NCI-H146 treated with DMSO at 0.1 percent for 48 hours (cell line): Measurements from ENCODE around the gene MORF4L1.
"Not testable (repeated sequence)": the region's sequence is repeated elsewhere in the genome, so short reads cannot be mapped to it uniquely, and the experiment has no call there.

Experiments used
- DNase-seq: peaks from one replicate; lab custom pipeline; 2025; ENCODE audit not compliant: unreplicated experiment; lab: John Stamatoyannopoulos, UW

MORF4L1 gene

DNA sequence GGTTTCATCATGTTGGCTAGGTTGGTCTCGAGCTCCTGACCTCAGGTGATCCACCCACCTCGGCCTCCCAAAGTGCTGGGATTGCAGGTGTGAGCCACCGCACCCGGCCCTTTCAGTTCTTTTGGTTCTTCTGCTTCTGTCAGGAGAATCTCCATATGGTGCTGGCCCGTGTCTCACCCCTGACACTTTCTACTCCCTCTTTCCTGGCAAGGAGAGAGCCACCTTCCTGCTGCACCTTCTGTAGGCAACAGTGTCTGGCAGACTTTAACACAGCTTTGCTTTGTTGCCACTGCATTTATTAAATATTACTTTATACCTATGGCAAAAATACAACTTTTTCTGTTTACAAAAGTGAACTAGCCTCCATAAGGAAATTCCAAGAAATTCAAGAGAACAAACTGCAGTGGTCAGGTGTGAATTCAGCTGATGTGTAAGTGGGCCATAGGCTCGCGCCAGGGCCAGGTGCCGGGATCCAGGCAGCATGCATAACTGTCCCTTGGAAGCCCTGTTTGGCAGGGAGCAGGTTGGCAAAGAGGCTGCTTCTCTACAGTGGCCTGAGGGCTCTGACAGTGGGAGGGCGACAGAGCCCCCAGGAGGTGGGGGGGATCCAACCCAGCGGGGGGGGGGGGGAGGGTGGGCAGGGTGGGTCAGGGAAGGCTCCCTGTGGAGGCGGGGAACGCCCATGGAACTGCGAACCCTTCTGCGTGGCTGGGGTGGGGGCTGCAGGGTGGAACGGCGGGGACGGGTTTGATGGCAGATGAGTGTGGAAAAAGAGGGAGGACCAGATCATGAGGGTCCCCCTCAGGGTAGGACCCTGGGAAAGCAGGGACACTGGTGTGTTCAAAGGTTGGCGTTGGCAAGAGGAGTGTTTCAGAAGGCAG lies 51.0 kb downstream of the MORF4L1 start:
- DNase-seq, result no peak

DNA sequence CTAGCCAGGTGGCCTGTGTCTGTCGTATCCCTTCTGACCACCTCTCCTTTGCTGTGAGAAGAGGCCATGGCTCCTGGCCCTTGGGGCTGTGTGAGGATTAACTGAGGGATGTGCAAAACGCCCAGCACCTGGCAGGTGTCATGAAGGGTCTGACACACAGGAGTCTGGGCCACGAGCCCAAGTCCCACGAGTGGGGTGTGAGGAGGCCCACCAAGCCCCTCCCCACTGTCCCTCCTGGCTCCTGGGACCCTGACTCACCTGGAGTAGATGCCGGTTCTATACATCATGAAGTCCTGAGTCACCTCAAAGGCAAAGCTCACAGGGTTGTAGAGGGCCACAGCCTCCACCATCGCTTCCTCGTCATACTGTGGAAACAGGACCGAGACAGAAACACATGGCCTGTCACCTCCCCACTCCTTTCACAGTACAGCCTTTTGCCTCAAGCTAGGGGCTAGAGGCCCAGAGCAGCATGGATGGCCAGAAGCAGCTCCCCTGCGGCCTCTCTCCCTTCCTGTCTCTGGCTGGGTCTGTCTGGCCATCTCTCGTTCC lies 52.5 kb downstream of the MORF4L1 start:
- DNase-seq, result no peak

DNA sequence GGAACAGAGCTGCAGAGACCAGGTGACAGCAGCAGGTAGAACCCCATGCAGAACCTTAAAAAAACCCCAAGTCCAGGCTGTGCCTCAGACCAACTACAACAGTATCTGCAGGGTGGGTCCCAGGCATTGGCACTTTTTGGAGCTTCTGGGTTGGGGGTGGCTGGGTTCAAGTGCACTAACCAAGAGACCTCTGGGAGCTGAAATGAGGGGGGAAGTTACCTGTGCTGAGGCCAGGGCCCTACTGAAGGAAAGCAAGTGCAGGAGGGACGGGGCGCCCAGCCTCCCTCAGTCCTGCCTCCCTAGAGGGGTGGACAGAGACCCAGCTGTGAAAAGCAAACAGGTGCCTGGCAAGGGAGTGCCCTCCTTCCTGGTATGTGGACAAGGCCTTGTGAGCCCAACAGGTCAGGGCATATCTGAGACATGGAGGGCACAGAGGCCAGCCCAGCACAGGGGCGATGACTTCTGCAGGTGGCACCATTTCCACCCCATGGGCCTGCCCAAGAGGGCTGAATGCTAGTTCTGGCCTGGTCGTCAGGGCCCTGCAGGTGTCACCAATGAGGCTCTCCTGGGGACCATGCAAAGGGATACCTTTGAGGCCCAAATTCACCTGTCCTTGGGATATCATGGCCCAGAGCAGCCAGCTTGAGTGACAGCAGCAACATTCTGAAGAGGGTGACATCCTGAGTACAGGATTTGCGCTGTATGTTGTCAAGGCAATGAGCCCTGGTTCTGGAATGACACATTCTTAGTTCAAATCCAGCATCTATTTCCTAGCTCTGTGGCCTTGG lies 53.5 kb downstream of the MORF4L1 start:
- DNase-seq, result no peak

DNA sequence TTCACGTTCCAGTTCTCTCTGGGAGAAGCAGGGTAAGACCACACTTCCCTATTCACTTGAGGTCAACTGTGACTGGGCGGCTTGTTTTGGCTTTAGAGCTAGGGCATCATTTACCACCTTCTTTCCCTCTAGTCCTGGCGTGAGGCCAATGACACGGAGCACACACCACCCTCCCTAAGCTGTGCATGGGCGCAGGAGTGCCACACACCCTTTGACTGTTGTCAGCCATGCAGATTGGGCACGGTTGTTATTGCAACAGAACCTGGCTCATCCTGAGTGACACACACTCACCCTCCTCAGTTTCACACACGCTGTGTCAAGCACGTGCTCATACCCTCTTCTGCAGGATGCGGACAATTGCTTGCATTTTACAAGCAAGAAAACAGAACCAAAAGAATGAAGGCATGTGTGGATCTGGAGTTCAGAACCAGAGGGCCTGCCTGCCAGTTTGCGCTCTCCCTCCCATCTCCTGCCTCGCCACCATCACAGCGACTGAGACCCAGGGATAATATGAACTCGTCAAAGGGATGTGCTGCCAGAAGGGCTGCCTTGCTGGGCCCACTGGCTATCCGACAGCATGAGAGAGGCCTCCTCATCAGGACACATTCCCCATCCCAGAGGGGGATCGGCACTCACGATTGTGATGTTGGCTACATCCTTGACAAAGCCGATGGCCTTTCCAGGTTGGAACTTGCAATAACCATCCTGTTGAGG lies 54.5 kb downstream of the MORF4L1 start:
- no peak for DNase-seq

DNA sequence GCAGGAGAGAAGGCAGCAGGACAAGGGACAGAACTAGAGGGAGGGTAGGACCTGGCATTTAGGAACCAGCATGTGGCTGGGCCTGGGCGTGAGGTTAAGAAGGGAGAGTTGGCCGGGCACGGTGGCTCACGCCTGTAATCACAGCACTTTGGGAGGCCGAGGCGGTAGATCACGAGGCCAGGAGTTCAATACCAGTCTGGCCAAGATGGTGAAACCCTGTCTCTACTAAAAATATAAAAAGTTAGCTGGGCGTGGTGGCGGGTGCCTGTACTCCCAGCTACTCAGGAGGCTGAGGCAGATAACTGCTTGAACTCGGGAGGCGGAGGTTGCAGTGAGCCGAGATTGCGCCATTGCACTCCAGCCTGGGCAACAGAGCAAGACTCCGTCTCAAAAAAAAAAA lies 55.5 kb downstream of the MORF4L1 start:
- not testable (repeated sequence) for DNase-seq

- DNase-seq, result no peak
These were observed 56.0 kb downstream of the MORF4L1 start for GRCh38 chr15:78928616-78929093.

DNA sequence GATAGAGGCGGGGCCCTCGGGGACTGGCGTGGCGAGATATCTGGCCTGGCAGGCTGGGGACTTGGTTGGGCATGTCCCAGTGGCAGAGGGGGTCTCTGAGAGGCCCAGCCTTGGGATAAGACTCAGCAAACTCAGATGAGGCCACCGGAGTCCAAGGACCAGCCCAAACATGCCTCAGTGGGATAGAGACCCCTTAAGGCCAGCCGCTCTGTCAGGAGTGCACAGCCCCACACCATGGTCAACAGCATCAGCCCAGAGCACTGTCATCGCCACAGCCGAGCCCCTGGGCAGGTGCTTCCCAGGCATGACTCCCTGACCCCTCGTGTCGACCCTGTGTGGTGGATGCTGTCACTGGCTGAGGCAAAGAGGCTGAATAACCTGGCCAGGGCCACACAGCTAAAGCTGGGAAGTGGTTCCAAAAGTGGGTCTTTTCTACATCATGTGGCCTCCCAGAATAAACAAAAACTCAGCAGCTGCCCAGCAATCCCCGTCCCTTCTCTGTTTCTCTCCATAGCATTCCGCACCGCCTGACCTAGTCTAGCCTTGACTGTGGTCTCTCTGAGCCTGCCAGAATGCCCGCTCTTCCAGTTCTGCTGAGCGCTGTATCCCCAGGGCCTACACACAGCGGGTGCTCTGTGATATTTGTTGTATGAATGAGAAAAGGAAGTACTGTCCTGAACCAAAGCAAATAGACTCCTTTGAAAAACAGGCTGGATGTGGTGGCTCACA lies 57.0 kb downstream of the MORF4L1 start:
- DNase-seq, result no peak

- no peak for DNase-seq
These were observed 58.1 kb downstream of the MORF4L1 start for GRCh38 chr15:78930577-78931388.

- DNase-seq, result no peak
These were observed 59.0 kb downstream of the MORF4L1 start for GRCh38 chr15:78931439-78932257.

- DNase-seq, result no peak
These were observed 59.6 kb downstream of the MORF4L1 start for GRCh38 chr15:78932258-78932808.

- DNase-seq, result no peak
These were observed 60.6 kb downstream of the MORF4L1 start for GRCh38 chr15:78933187-78933822.

DNA sequence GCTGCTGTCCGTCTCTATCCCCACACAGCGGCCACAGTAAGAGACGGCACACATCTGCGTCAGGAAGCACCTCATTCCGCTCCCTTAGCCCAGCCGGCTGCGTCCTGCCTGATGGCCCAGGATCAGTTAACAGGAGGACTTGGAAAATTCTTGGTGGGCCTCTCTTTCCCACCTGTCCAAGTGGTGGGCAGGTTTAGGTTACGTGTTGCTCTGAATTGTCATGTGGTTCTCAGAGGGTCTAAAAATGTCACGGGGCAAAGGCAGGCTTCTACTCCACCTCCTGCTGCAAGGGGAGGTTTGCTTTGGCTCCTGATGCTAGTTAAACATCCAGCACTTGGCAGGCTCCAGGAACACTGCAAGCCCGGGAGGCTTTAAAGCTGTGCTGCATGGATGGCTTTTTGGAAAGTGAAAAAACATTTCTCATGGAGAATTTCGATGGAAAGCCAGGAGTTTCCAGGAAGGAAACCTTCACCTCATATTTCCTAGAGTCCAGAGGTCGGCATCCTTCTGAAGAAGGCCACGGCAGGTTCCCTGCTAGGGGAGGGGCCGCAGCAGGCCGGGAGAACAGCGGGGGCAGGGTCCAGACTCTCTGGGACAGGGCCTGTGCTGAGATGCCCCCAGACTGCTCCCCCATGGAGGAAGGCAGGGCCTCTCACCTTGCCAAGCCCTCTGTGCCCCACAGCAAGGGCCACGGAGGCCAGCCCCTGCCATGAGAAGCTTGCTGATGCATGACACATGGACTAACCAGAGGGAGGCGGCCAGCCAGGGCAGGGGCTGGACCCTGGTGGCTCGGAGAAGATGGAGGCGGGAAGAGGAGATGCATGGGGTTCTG lies 61.3 kb downstream of the MORF4L1 start:
- no peak for DNase-seq

GRCh38 chr15:78934655-78935023 lies 61.9 kb downstream of the MORF4L1 start:
- DNase-seq, result no peak

DNA sequence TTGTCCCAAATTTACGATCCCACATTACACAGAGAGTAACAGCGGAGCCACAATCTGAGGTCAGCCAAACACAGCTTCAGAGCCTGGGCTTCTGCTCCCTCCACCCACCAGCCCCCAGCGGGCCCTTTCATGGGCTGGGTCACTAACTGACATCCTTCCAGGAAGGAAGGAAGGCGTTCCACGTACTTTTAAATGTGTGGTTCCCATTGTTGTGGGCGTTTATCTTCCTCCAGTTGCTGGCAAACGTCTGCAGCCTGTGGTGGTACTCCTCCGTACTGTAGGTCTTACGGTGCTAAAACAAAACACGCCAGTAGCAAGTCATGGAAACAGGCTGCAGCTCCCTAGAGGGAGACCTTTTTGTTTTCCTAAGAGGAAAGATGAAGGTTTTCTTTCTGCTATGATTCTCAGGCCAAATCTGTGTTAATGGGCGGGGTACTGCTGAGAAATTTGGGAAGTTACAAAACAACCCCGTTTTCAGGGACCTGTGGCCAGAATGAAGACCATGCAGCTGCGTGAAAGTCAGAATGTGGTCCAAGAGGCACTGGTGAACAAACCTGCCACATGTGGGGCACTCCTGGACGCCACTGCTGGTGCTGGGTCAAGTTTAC lies 64.5 kb downstream of the MORF4L1 start:
- DNase-seq, result no peak

DNA sequence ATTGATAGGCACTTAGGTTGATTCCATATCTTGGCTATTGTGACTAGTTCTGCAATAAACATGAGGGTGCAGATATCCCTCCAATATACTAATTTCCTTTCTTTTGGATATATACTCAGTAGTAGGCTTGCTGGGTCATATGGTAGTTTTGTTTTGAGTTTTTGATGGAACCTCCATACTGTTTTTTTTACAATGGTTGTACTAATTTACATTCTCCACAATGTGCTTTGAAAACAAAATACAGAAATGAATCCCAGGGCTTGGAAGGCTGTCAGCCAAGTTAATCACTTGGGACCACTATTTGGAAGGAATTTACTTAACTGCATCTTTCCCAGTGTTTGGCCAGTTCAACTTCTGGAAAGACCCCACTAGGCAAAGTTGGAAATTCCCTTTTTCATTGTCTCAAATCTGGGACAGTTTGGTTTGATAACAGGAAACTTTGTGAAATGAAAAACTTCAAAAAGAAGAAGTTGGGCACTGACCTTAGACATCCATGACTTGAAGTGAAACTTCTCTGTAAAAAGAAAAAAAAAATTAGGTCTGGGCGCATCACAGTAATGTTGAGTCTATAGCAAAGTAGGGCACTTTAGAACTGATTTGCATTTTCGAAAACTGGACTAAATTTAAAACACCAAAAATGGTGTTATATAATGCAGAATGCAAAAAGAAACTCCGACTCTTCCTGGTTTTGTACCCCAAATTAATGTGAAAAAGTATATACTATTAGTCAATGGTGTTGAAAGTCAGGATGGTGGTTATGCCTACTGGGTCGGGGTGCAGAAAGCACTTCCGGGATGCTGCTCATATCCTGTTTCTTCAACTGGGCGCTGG lies 66.2 kb downstream of the MORF4L1 start:
- DNase-seq, result no peak

GRCh38 chr15:78942741-78943140 lies 70.1 kb downstream of the MORF4L1 start:
- DNase-seq, result no peak
